Suprapubic skin (tissue), 3 donors: Measurements from ENCODE around the gene TM9SF4.

Experiments
- CTCF ChIP-seq, 2 donors: fragments of 200-600 bp in 1 of 2; fragments of 450-650 bp in 1 of 2; sonication (generic) in 1 of 2; IDR thresholded peaks; one replicate each; pipeline ENCODE4 v1.5.1; 2016 to 2019; ENCODE audit warnings: antibody characterized with exemption in 2 of 2, mild to moderate bottlenecking in 1 of 2, moderate library complexity in 1 of 2
- EP300 ChIP-seq: sonication (generic); formaldehyde crosslinking; IDR thresholded peaks from one replicate; pipeline ENCODE4 v1.6.1; 2017; ENCODE audit warnings: antibody characterized with exemption

- TF ChIP-seq EP300 (no peak), CTCF (IDR thresholded peaks at IDR 0.05) (no peak)
These were observed 4.9 kb downstream of the TM9SF4 start for GRCh38 chr20:32114305-32114960.
